Stimulated activated CD4-positive, alpha-beta T cell treated with anti-CD3 and anti-CD28 coated beads, Interleukin-4, amount 100 ng/mL, for 48 hours (primary cell): Measurements from ENCODE around the gene ARF6.
A peak's percentile ranks its signal among the peaks of the same experiment; 100 is the strongest.
"Not testable (repeated sequence)": the region's sequence is repeated elsewhere in the genome, so short reads cannot be mapped to it uniquely, and the experiment has no call there.

Experiments used
- DNase-seq, 2 donors: peaks; one replicate each; pipeline ENCODE4 v3.0.0-alpha.2; 2020; ENCODE audit warnings: low read depth in 2 of 2

Gene ARF6

DNA sequence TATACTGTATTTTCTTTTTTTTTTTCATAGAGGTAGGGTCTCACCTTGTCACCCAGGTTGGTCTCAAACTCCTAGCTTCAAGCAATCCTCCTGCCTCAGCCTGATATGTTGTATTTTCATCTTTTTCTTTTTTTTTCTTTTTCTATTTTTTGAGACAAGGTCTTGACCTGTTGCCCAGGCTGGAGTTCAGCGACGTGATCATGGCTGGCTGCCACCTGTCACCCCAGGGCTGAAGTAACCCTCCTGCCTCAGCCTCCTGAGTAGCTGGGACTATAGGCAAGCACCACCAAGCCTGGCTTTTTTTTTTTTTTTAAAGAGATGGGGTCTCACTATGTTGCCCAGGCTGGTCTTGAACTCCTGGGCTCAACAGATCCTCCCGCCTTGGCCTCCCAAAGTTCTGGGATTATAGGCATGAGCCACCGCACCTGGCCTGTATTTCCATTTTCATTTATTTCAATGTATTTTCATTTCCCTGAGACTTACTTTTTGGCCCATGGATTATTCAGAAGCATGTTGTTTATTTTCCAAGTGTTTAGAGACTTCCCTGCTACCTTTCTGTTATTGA, 16.2 kb upstream of the ARF6 start:
- DNase-seq, result no peak

DNA sequence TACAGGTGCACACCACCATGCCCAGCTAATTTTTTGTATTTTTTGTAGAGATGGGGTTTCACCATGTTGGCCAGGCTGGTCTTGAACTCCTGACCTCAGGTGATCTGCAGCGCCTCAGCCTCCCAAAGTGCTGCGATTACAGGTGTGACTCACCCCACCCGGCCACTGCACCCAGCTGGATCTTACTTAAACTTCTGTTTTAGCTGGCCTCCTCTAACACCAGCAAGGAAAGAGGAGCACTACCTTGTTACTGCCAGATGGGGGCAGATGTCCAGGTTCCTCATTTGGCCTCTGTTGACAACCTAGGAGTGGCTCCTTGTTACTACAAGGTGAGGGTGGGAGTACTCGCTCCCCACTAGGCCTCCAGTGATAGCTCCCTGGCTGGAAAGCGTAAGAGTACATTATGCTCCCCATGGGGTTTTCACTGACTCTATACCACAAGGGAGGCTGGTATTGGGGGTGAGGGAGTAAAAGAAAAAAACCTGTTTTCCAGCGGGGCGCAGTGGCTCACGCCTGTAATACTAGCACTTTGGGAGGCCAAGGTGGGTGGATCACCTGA, 13.2 kb upstream of the ARF6 start:
- peak; percentile 46 to 60 for DNase-seq

DNA sequence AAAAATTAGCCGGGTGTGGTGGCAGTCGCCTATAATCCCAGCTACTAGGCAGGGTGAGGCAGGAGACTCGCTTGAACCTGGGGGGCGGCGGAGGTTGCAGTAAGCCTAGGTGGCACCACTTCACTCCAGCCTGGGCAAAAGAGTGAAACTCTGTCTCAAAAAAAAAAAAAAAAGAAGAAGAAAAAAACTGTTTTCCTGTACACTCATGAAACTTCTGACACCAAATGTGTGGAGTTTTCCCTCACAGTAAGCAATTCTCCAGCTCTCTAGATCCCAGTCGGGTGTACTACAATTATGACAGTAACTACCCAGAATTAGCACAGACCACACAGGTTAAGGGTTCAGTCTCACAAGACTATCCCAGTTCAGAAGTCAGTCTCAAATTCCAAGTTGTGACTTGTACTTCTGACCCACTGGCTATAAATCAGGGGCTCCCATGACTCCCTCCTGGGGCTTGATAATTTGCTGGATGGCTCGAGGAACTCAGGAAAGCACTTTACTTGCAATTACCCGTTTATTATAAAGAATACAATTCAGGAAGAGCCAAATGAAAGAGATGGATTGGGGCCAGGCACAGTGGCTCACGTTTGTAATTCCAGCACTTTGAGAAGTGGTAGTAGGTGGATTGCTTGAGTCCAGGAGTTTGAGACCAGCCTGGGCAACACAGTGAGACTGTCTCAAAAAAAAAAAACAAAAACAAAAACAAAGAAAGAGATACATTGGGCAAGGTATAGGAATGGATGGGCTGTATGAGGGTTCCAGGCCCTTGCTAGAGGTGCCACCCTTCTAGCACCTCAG, 12.4 kb upstream of the ARF6 start:
- no peak for DNase-seq

DNA sequence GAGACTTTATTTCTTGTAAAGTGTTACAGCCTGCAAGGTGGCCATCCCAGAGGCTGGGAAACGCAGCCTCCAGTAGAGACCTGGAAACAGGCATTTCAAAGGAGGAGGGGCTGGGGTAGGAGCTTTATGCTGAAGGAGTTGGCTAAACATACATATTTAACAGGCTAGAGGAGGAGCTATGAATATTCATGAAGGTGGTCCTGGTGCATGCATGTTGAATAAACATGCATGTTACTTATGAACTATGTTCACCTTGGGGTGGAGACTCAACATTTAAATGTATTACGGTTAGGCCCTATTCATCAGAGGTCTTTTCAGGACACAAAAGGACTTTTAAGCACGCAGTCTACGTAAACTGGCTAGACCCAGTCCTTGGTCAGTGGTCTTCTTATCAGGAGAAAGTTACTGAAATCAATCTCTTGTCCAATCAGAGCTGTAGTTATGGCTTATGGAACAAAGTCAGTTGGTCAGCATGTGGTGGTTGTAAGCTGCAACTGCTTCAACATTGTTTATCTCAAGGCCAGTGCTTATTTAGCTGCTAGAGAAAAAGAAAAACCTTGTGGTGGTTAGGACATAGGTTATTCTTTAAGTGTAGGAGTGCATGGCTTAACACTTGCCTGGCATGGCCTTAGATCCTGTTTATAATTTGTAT, 11.4 kb upstream of the ARF6 start:
- no peak for DNase-seq

DNA sequence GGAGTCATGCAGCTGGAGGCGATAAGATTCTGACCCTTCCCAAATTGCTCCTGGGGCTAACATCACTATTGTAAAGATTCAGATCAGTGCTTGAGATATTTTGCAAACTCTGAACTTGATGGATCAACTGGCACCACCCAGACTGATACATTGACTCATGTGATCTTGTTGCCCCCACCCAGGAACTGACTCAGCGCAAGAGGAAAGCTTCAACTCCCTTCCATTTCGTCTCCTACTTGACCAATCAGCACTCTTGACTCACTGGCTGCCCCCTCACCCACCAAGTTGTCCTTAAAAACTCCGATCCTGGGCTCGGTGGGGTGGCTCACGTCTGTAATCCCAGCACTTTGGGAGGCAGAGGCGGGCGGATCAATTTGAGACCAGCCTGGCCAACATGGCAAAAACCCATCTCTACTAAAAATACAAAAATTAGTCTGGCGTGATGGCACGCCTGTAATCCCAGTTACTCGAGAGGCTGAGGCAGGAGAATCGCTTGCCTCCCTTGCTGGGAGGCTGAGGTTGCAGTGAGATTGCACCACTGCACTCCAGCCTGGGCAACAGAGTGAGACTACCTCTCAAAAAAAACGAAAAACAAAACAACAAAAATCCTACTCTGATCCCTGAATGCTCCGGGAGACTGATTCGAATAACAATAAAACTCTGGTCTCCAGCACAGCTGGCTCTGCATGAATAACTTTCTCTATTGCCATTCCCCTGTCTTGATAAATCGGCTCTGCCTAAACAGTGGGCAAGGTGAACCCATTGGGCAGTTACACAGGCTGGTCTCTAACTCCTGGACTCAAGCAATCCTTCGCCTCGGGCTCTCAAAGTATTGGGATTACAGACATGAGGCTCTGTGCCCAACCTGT, 9.8 kb upstream of the ARF6 start:
- DNase-seq, result no peak

DNA sequence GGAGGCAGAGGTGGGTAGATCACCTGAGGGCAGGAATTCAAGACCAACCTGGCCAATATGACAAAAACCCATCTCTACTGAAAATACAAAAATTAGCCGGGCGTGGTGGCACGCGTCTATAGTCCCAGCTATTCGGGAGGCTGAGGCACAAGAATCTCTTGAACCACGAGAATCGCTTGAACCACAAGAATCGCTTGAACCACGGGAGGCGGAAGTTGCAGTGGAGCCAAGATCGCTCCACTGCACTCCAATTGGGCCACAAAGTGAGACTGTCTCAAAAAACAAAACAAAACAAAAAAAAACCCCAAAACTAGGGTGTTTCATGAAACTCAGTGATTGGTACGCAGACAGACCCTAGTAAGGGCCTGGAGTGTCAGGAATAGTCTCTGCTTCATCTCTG, 6.4 kb upstream of the ARF6 start:
- no peak for DNase-seq

DNA sequence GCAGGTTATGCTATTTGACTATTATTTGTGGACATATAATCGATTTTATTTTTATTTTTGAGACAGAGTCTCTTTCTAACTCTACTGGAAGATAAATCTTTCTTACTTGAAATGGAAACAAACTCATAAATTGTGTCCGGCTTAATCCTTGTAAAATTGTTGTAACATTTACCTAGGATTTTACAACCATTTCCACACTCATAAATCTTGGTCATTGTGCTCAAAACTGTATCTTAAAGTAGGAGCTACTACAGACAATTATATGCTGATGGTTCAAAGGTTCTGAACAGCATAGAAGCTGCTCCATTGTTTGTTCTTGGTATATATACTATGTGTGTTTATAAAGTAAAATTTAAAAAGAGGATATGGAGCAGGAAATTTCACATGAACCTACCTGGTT, 4.6 kb upstream of the ARF6 start:
- DNase-seq, result no peak

DNA sequence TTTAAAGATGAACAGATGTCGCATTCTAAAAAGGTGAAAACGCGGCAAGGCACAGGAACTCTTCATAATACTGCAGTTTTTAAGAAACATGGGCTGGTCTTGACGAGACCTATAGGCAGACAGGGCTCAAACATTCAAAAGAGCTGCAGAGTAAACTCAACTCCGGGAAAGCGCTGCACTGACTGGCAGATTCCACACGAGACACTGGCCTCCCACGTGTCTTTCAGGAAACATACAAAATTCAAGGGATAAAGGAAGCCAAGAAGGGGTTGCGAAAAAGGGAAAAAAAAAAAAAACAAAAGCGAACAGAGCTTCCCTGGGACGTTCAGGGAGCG, 614 bp upstream of the ARF6 start:
- DNase-seq, result peak; percentile 26 to 31

DNA sequence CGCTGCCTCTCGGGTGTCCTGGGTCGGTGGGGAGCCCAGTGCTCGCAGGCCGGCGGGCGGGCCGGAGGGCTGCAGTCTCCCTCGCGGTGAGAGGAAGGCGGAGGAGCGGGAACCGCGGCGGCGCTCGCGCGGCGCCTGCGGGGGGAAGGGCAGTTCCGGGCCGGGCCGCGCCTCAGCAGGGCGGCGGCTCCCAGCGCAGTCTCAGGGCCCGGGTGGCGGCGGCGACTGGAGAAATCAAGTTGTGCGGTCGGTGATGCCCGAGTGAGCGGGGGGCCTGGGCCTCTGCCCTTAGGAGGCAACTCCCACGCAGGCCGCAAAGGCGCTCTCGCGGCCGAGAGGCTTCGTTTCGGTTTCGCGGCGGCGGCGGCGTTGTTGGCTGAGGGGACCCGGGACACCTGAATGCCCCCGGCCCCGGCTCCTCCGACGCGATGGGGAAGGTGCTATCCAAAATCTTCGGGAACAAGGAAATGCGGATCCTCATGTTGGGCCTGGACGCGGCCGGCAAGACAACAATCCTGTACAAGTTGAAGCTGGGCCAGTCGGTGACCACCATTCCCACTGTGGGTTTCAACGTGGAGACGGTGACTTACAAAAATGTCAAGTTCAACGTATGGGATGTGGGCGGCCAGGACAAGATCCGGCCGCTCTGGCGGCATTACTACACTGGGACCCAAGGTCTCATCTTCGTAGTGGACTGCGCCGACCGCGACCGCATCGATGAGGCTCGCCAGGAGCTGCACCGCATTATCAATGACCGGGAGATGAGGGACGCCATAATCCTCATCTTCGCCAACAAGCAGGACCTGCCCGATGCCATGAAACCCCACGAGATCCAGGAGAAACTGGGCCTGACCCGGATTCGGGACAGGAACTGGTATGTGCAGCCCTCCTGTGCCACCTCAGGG, 679 bp downstream of the ARF6 start:
- DNase-seq, result peak; percentile 80 to 85

DNA sequence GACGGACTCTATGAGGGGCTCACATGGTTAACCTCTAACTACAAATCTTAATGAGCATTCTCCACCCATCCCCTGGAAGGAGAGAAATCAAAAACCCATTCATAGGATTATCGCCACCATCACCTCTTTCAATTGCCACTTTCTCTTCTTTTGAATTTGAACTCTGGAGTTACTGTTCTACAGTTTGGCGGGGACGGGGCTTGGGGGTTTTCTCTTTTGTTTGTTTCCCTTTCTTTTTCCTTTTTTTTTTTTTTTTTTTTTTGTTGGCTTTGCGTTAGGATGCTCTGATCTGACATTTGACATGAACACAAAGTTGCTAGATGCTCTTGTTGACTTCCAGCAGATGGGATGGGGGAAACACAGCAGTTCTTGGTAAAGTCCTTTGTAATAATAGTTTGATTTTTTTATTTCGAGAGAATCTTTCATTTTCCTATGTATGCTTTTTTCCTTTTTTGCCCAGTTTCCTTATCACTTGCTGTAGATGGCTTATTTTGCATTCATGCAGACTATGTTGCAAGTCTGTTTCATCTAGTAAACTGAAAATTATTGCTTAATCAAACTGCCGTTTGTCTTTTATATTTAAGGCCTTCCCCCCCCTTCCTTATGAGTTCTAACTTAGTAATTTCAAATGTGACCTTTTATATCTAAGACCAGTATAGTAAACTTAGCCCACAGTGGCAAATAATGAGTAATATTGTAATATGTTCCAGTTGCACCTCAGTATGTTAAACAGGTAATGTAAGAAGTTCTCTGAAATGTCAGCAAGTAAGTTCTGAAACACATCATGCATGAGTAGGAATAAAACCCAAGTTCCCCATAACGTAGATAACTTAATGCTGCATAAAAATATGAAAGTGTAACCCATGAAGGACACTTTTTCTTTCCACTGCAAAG, 1.6 kb downstream of the ARF6 start:
- DNase-seq, result not testable (repeated sequence)

DNA sequence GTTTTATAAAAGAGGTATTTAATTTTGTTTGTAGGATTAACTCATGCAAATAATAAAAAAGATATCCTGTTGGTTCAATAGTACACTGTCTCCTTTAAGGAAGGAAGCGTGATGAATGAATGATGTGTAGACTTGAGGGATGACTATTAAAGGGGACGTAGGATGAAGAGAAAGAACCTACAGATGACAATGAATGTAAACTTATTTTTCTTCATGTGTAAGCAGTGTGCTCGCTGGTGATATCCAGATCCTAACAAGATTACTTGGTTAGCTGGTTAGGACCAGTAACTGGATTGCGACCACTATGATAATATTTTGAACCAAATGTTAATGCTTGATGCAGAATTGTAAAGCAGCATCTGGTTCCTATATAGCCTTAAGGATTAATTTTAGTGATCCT, 2.6 kb downstream of the ARF6 start:
- no peak for DNase-seq

DNA sequence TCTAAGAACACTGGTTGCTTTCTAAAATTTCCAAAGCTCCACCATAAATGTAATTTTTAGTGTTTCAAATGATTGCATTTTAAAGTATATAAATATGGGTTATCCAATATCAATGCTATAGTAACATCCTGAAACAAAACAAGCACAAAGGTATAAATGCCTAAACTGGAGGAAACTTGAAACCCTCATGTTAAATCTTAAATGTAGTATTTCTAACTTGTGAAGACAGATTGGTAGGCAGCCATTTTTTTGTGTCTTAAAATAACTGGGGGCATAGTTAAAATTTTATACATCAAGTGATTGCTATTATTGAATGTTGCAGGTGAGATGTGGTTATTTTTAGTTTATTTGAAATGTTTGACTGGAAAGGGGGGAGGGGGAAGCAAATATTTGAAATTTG, 3.4 kb downstream of the ARF6 start:
- DNase-seq, result not testable (repeated sequence)

DNA sequence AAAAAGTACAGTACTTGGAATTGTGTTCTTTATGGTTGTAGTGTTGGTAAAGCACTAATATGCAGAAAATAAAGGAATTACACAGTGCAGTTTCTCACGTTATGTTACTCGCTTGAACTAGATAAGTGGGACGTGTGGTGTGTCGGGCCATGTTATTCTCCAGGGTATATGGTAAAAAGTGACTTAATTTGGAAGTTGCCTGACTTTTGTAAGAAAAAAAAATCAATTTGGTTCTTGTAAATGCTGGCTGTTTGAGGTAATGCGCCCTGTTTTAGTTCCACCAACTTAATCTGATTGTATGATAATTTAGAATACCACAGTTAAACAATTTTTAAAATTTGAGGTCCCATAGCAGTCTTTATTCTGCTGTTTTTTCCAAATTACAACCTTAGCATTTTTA, 4.1 kb downstream of the ARF6 start:
- DNase-seq, result no peak

DNA sequence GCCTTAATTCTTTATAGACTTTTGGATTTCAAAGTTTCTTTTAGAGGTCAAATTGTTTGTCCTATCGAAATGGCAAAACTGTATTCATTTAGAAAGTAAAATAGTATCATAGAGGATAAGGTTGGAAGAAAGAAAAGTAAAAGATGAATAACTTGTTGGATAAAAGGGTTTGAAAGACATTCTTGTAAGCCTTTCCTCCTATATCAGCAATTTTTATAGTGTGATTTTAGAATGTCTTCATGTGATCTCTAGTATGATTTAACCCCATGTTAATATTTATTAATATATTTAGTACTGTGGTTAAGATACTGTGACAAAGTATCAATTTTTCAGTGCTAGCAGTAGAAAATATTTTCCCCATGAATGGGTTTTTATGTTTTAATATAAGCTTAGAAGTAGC, 4.5 kb downstream of the ARF6 start:
- DNase-seq, result no peak

DNA sequence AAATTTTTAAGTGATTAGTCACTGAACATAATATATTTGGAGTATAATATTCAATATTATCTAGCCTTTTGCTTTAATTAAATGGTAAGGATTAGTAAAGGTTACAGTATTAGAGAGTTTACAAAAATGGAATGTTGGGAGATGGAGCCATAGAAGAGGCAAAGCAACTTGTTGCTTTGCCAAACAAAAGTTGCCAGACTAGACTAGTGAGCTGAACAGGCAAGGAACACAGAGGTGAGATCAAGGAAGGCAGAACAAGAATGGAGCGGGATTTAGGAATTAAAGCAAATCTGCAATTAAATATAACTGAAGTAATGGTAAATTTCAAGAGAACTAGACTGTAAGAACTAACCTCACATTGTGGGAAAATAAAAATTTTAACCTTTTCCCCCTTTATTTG, 5.1 kb downstream of the ARF6 start:
- DNase-seq, result no peak

DNA sequence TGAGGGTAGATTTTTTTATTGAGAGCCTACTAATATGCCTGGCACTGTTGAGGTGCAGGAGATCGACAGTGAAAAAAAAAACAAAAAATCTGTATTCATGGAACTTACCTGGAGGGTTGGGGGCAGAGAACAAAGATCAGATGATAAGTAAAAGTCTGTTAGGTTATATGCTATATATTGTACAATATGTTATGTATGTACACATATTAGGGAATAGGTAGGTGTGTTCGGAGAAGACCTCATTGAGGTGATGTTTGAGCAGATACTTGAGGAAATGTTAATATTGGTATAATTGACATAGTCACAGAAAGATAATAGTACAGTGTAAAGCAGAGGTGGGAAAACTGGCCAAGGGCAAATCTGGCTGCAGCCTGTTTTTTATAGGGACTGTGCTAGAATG, 5.6 kb downstream of the ARF6 start:
- DNase-seq, result no peak

DNA sequence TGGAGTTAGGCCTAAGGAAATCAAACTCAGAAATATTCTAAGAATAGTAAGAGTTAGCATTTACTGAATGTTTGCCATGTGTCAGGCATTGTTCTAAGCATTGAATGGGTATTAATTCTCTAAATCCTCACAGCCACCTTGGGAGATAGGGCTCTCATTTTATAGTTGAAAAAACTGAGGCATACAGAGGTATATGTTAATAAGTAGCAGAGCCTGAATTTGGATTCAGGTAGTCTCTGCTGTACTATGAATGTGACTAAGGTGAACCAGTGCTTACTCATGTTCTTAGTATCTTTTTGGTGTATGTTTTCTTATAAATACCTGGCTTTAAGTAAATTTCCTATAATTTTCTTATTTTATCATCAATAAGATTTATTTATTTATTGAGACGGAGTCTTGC, 8.1 kb downstream of the ARF6 start:
- DNase-seq, result no peak

DNA sequence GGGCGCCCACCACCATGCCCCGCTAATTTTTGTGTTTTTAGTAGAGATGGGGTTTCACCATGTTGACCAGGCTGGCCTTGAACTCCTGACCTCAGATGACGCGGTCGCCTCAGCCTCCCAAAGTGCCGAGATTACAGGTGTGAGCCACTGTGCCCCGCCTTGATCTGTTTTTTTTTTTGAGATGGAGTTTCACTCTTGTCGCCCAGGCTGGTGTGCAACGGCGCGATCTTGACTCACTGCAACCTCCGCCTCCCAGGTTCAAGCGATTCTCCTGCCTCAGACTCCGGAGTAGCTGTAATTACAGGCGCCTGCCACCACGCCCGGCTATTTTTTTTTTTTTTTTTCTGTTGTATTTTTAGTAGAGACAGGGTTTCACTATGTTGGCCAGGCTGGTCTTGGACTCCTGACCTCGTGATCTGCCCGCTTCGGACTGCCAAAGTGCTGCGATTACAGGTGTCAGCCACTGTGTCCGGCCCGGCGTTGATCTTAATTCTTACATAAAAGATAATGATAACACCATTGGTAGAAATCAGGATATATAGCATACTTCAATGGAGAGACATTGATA, 9.9 kb downstream of the ARF6 start:
- not testable (repeated sequence) for DNase-seq

DNA sequence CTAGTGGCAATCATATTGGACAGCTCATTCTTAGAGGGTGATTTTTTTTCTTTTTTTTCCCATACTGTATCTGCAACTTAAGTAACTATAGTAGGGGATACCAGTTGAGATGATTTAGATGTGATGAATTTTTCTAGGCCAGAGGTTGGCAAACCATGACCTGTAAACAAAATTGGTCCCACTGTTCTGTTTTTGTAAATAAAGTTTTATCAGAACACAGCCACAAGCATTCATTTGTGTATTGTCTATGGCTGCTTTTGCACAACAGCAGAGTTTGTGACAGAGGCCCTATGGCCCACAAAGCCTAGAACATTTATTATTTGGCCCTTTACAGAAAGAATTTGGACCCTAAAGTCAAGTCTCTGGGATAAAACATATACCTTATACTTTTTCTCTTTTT, 11.4 kb downstream of the ARF6 start:
- no peak for DNase-seq

DNA sequence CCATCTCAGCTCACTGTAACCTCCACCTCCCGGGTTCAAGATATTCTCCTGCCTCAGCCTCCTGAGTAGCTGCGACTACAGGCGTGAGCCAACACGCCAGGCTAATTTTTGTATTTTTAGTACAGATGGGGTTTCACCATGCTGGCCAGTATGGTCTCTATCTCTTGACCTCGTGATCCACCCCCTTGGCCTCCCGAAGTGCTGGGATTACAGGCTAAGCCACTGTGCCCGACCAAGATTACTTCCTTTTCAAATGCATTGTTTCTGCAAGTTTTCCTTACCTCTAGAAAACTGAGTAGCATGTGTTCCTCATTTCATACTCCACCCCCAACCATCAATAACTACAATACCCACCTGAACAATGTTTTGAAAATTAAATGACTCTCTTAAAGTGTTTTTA, 13.1 kb downstream of the ARF6 start:
- DNase-seq, result no peak
